Astrocyte of the spinal cord (primary cell): ENCODE measurements around the gene FOSL2.

ENCODE experiments used
- DNase-seq: peaks from one replicate; pipeline ENCODE4 v3.0.0; 2011; ENCODE audit warnings: low read depth, low spot score
- H3K4me3 ChIP-seq: 2 replicates; pipeline ENCODE4 v1.5.1; 2011; ENCODE audit warnings: low read depth, mild to moderate bottlenecking, low read length, moderate library complexity
- CTCF ChIP-seq: IDR thresholded peaks from 2 replicates; pipeline ENCODE4 v1.5.1; 2012; ENCODE audit warnings: low read depth, mild to moderate bottlenecking, low read length, inconsistent platforms
- in situ Hi-C: cut with HindIII; loops from 2 replicates; pipeline ENCODE4 v1.10.0; 2017; ENCODE audit warnings: low sequenced_read_pairs

Gene FOSL2

GRCh38 chr2:28393114-28393836, 617 bp downstream of the FOSL2 start:
- TF ChIP-seq CTCF: no peak
- in situ Hi-C loops: no loop called here
- peak overlapping the region; percentile 99 for H3K4me3 ChIP-seq
- DNase-seq: peak; percentile 80

GRCh38 chr2:28394331-28394877, 1.7 kb downstream of the FOSL2 start:
- in situ Hi-C loops: no loop called here
- TF ChIP-seq CTCF: no peak
- peak overlapping the region; percentile 99 for H3K4me3 ChIP-seq
- DNase-seq: peak; percentile 60

DNA sequence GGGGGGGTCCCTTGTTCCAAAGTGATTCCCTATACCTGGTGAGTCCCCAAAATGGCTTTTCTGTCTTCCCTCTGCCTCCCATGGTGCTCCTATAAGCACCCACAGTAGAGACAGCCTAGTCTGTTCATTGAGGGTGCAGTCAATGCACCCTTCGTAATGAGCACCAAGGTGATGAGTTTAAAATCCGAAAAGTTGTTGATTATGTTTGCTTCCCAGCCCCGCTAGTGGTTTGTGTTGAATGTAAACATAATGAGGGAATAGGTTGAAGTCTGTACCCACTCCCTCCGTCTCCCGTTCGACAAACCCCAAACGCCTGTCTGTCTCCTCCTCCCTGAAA, 2.3 kb downstream of the FOSL2 start:
- in situ Hi-C loops: no loop called here
- TF ChIP-seq CTCF: no peak
- DNase-seq: no peak
- H3K4me3 ChIP-seq: peak overlapping the region; percentile 99

DNA sequence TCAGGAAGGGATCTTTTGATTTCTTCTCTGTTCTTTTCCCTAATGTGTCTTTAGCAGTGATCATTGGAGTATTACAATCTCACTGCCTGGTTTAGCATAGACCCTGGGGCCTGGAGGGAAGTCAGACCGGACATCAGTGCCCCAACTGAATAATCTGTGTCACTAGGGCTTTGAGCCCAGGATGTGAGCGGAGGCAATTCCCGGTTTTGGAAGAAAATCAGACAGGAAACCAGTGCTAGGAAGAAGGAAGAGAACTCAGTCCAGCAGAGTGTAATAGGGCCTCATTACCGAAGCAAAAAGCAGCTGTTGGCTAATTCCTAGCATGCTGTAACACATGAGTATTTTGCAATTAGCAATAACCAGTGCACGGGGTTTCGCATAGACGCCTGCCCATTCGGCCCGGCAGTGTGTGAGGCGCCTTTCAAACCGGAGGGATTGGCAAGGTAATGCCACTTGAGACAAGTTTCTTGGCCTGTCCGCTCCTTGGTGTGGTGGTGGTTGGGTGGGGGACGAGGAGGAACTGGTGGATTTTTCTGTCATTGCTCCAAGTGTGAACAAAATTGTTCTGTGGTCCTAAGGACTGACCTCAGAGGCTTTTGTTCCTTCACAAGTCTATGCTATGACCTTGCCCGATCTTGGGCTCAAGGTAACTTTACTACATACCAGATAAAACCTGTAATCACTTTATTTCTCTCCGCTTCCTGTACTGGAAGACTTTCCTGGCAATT, 2.8 kb downstream of the FOSL2 start:
- DNase-seq: peak; percentile 63
- no peak for TF ChIP-seq CTCF
- peak overlapping the region; percentile 99 for H3K4me3 ChIP-seq
- in situ Hi-C loops: no loop called here

DNA sequence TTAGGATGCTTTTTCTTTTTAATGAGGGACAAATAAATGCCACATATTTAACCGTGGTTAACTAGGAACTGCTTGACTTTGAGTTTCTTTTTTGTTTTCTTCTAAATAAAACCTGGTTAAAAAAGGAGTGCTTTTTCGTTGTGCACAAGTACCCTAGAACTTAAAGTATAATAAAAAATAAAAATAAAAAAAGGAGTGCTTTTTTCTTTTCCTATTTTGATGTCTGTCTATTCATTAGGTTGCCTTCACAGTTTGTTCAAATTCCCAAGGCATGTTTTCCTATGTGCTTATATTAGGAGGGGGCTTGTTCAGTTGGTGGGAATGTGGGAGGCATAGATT, 4.4 kb downstream of the FOSL2 start:
- no peak for TF ChIP-seq CTCF
- in situ Hi-C loops: no loop called here
- no peak for DNase-seq
- H3K4me3 ChIP-seq: peak overlapping the region; percentile 99

- in situ Hi-C loops: no loop called here
- H3K4me3 ChIP-seq: no peak overlapping the region
- no peak for TF ChIP-seq CTCF
- peak; percentile 61 for DNase-seq
These were observed 5.6 kb downstream of the FOSL2 start for GRCh38 chr2:28398101-28398834.
